ENCODE measurements around the gene LY6G5C.
A peak's percentile ranks its signal among the peaks of the same experiment; 100 is the strongest.

Gene LY6G5C

DNA sequence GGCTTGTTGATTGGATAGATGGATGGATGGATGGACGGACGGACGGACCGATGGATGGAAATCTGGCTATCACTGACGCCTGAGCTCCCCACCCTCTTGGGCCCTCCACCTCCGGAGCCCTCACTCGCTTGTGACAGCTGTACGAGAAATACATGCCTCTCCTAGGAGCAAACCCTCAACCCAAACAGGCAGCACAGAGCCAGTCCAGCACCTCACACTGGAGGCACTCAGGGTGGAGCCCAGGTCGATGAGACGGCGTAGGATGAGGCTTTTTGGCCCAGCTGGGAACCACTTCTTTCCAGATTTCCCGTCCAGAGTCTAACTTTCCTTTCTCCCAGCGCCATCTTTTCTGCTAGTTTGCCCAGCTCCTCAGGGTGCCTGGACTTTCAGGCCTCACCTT is 2.7 kb upstream of the LY6G5C start:
- no peaks in the 10 kb centered on the region for H3K4me1 ChIP-seq (ENCODE audit: control insufficient read depth, low read depth, low read length)
- no peak overlapping the region for H2BK120ac ChIP-seq (ENCODE audit: low read depth, low read length)
- no CpG with 5 or more reads among the region's 13 CpGs for WGBS (ENCODE audit: extremely low coverage, insufficient coverage, low lambda C conversion rate)
- H3K23ac ChIP-seq (ENCODE audit: low read length), result no peak overlapping the region
- no peak overlapping the region for H2BK15ac ChIP-seq (replicated peaks; ENCODE audit: low read depth)
- no peak overlapping the region for H4K5ac ChIP-seq (ENCODE audit: low read length)
- H3K4me2 ChIP-seq (ENCODE audit: low read length), result no peak overlapping the region
- H2AK5ac ChIP-seq (ENCODE audit: low read length), result no peak overlapping the region
- H3K56ac ChIP-seq (ENCODE audit: low read length), result peak overlapping the region; percentile 61
- no peaks in the 10 kb centered on the region for H3K27me3 ChIP-seq (ENCODE audit: insufficient read depth, low read length, poor library complexity)
- H3K9ac ChIP-seq (ENCODE audit: low read length), result peak overlapping the region; percentile 47
- no peak overlapping the region for H2BK5ac ChIP-seq (ENCODE audit: low read length)
- H3K4me3 ChIP-seq (ENCODE audit: low read length), result no peak overlapping the region
- no peak overlapping the region for H3K27ac ChIP-seq (ENCODE audit: low read depth, low read length)
- H4K8ac ChIP-seq (ENCODE audit: low read depth, low read length), result no peak overlapping the region
- H3K79me1 ChIP-seq (ENCODE audit: low read length), result no peaks in the 10 kb centered on the region
- DNase-seq, result no peak
- no peak overlapping the region for H3K18ac ChIP-seq (ENCODE audit: low read length)
- peaks cover 10% of the 10 kb centered on the region for H3K36me3 ChIP-seq (ENCODE audit: control insufficient read depth, insufficient read depth, low read length)
- H3K79me2 ChIP-seq (ENCODE audit: control insufficient read depth, insufficient read depth, low read length), result no peaks in the 10 kb centered on the region
- H3K4ac ChIP-seq (ENCODE audit: low read depth, low read length), result no peak overlapping the region

DNA sequence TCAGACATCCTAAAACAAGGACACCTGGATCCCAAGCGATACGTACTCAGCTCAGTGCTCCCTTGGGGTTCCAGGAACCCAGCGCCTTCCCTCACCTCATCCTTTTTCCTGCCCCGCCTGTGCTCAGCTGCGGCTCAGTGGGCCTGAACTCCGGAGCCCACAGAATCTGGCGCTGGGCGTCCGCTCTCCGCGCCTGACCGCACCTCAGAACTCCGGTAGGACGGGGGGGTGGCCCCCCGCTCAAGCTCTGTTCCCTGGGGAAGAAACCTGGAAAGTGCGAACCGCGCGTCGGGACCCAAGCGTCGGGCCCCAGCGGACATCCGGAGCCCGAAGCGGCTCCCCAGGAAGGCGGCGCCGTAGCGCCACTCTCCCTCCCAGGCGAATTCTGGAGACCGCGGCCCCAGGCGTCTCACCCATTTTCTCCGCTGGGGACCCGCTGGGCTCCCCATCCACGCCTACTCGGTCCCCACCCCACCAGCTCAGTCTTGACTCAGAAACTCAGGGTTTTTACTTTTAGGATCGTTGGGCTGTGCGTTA is 336 bp upstream of the LY6G5C start:
- no peak overlapping the region for H2BK5ac ChIP-seq (ENCODE audit: low read length)
- H4K8ac ChIP-seq (ENCODE audit: low read depth, low read length), result peak overlapping the region; percentile 60
- H3K27me3 ChIP-seq (ENCODE audit: insufficient read depth, low read length, poor library complexity), result no peaks in the 10 kb centered on the region
- no peaks in the 10 kb centered on the region for H3K79me2 ChIP-seq (ENCODE audit: control insufficient read depth, insufficient read depth, low read length)
- H2BK15ac ChIP-seq (replicated peaks; ENCODE audit: low read depth), result peak overlapping the region; percentile 13
- H3K56ac ChIP-seq (ENCODE audit: low read length), result peak overlapping the region; percentile 63
- no peak overlapping the region for H3K4me3 ChIP-seq (ENCODE audit: low read length)
- no peaks in the 10 kb centered on the region for H3K36me3 ChIP-seq (ENCODE audit: control insufficient read depth, insufficient read depth, low read length)
- H3K4me2 ChIP-seq (ENCODE audit: low read length), result peak overlapping the region; percentile 83
- no CpG with 5 or more reads among the region's 40 CpGs for WGBS (ENCODE audit: extremely low coverage, insufficient coverage, low lambda C conversion rate)
- H3K79me1 ChIP-seq (ENCODE audit: low read length), result no peaks in the 10 kb centered on the region
- peak overlapping the region; percentile 78 for H3K18ac ChIP-seq (ENCODE audit: low read length)
- H2BK120ac ChIP-seq (ENCODE audit: low read depth, low read length), result no peak overlapping the region
- DNase-seq, result peak; percentile 56
- H4K5ac ChIP-seq (ENCODE audit: low read length), result no peak overlapping the region
- H2AK5ac ChIP-seq (ENCODE audit: low read length), result no peak overlapping the region
- no peak overlapping the region for H3K23ac ChIP-seq (ENCODE audit: low read length)
- H3K27ac ChIP-seq (ENCODE audit: low read depth, low read length), result peak overlapping the region; percentile 9
- H3K9ac ChIP-seq (ENCODE audit: low read length), result peak overlapping the region; percentile 68
- no peaks in the 10 kb centered on the region for H3K4me1 ChIP-seq (ENCODE audit: control insufficient read depth, low read depth, low read length)
- H3K4ac ChIP-seq (ENCODE audit: low read depth, low read length), result peak overlapping the region; percentile 46

DNA sequence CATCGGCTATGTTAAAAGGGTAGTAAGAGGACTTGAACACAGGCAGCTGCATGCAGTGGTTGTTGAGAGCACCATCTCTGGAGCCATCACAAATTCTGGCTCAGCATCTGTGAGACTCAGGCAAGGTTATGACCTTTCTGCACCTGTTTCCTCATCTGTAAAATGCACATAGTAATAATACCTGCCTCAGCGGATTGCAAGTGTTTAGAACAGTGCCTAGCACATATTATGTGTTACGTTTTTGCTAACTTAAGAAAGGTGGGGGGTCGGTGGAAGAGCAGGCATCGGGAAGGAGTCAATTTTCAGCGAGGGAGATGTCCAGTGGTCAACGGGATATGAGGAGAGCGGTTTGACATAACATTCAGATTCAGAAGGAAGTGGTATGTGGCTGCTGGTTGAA is 2.9 kb downstream of the LY6G5C start:
- no peak overlapping the region for H2BK15ac ChIP-seq (replicated peaks; ENCODE audit: low read depth)
- H3K4ac ChIP-seq (ENCODE audit: low read depth, low read length), result no peak overlapping the region
- H3K79me2 ChIP-seq (ENCODE audit: control insufficient read depth, insufficient read depth, low read length), result no peaks in the 10 kb centered on the region
- H3K4me1 ChIP-seq (ENCODE audit: control insufficient read depth, low read depth, low read length), result no peaks in the 10 kb centered on the region
- no peak overlapping the region for H4K5ac ChIP-seq (ENCODE audit: low read length)
- WGBS (ENCODE audit: extremely low coverage, insufficient coverage, low lambda C conversion rate), result no CpG with 5 or more reads among the region's 8 CpGs
- no peak overlapping the region for H3K23ac ChIP-seq (ENCODE audit: low read length)
- H3K36me3 ChIP-seq (ENCODE audit: control insufficient read depth, insufficient read depth, low read length), result no peaks in the 10 kb centered on the region
- no peak overlapping the region for H3K9ac ChIP-seq (ENCODE audit: low read length)
- DNase-seq, result no peak
- H3K27me3 ChIP-seq (ENCODE audit: insufficient read depth, low read length, poor library complexity), result no peaks in the 10 kb centered on the region
- H3K18ac ChIP-seq (ENCODE audit: low read length), result no peak overlapping the region
- H3K4me3 ChIP-seq (ENCODE audit: low read length), result no peak overlapping the region
- H4K8ac ChIP-seq (ENCODE audit: low read depth, low read length), result no peak overlapping the region
- no peak overlapping the region for H2AK5ac ChIP-seq (ENCODE audit: low read length)
- H3K56ac ChIP-seq (ENCODE audit: low read length), result no peak overlapping the region
- no peak overlapping the region for H3K27ac ChIP-seq (ENCODE audit: low read depth, low read length)
- H2BK120ac ChIP-seq (ENCODE audit: low read depth, low read length), result no peak overlapping the region
- H3K79me1 ChIP-seq (ENCODE audit: low read length), result no peaks in the 10 kb centered on the region
- no peak overlapping the region for H3K4me2 ChIP-seq (ENCODE audit: low read length)
- H2BK5ac ChIP-seq (ENCODE audit: low read length), result no peak overlapping the region

DNA sequence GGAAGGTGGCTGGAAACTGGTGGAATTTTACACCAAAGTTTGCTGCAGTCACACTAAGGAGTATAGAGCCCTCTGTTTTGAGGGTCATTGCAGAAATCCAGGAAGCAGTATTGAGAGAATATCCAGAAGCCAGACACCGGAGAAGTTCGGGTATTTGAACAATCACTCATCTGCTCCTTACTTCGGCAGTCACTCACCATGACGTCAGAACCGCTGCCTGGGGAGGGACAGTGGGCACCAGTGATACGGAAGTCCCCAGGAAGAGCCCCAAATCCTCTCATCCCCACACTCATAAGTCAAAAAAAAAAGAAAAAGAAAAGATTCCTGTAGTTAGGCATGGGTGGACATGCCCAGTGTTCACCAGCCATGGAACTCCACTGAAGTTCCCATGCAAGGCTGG is 4.0 kb downstream of the LY6G5C start:
- no peak overlapping the region for H2AK5ac ChIP-seq (ENCODE audit: low read length)
- no peaks in the 10 kb centered on the region for H3K27me3 ChIP-seq (ENCODE audit: insufficient read depth, low read length, poor library complexity)
- no peak overlapping the region for H3K56ac ChIP-seq (ENCODE audit: low read length)
- no peaks in the 10 kb centered on the region for H3K79me2 ChIP-seq (ENCODE audit: control insufficient read depth, insufficient read depth, low read length)
- no peak overlapping the region for H3K18ac ChIP-seq (ENCODE audit: low read length)
- no peak overlapping the region for H3K4me3 ChIP-seq (ENCODE audit: low read length)
- WGBS (ENCODE audit: extremely low coverage, insufficient coverage, low lambda C conversion rate), result no CpG with 5 or more reads among the region's 6 CpGs
- H2BK15ac ChIP-seq (replicated peaks; ENCODE audit: low read depth), result no peak overlapping the region
- H3K36me3 ChIP-seq (ENCODE audit: control insufficient read depth, insufficient read depth, low read length), result peaks cover 2% of the 10 kb centered on the region
- H3K4ac ChIP-seq (ENCODE audit: low read depth, low read length), result no peak overlapping the region
- H3K4me2 ChIP-seq (ENCODE audit: low read length), result no peak overlapping the region
- no peaks in the 10 kb centered on the region for H3K79me1 ChIP-seq (ENCODE audit: low read length)
- no peak overlapping the region for H3K23ac ChIP-seq (ENCODE audit: low read length)
- H3K27ac ChIP-seq (ENCODE audit: low read depth, low read length), result no peak overlapping the region
- H2BK120ac ChIP-seq (ENCODE audit: low read depth, low read length), result no peak overlapping the region
- no peak for DNase-seq
- H3K9ac ChIP-seq (ENCODE audit: low read length), result no peak overlapping the region
- H3K4me1 ChIP-seq (ENCODE audit: control insufficient read depth, low read depth, low read length), result no peaks in the 10 kb centered on the region
- H2BK5ac ChIP-seq (ENCODE audit: low read length), result no peak overlapping the region
- H4K8ac ChIP-seq (ENCODE audit: low read depth, low read length), result no peak overlapping the region
- no peak overlapping the region for H4K5ac ChIP-seq (ENCODE audit: low read length)

DNA sequence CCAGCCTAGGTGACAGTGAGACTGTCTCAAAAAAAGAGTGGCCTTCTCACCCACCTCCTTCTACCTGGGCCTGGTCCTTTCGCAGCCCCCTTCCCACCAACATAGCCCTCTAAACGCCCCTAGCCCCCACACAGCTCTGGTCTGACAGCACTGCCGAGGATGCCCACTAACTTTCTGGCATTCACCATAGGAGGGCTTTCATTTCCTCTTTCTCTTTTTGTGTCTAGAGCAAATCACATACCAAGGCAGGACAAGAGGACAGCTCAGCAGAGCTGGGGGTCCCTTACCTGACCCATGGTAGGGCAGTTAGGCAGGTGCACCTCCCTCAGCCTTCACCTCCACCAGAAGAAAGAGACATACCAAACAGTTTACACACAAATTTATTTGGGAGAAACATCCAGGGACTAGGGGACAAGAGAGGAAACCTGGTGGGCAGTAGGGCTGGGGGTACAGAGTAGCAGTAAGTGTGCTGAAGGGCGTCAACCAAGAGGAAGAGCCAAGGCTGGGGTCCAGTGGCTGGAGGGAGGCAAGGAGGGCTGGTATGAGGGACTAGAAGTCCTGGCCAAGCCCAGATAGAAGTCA is 4.5 kb downstream of the LY6G5C start:
- Histone ChIP-seq H3K4ac (ENCODE audit: low read depth, low read length) (no peak overlapping the region), H2BK120ac (ENCODE audit: low read depth, low read length) (no peak overlapping the region), H3K27me3 (ENCODE audit: insufficient read depth, low read length, poor library complexity) (no peaks in the 10 kb centered on the region), H3K79me1 (ENCODE audit: low read length) (no peaks in the 10 kb centered on the region), H3K27ac (ENCODE audit: low read depth, low read length) (no peak overlapping the region), H3K36me3 (ENCODE audit: control insufficient read depth, insufficient read depth, low read length) (peaks cover 5% of the 10 kb centered on the region), H2BK15ac (replicated peaks; ENCODE audit: low read depth) (no peak overlapping the region), H3K18ac (ENCODE audit: low read length) (no peak overlapping the region), H4K8ac (ENCODE audit: low read depth, low read length) (no peak overlapping the region), H3K4me1 (ENCODE audit: control insufficient read depth, low read depth, low read length) (no peaks in the 10 kb centered on the region), H2AK5ac (ENCODE audit: low read length) (no peak overlapping the region), H3K9ac (ENCODE audit: low read length) (no peak overlapping the region), H3K4me3 (ENCODE audit: low read length) (no peak overlapping the region), H3K56ac (ENCODE audit: low read length) (no peak overlapping the region), H3K4me2 (ENCODE audit: low read length) (no peak overlapping the region), H4K5ac (ENCODE audit: low read length) (no peak overlapping the region), H2BK5ac (ENCODE audit: low read length) (no peak overlapping the region), H3K23ac (ENCODE audit: low read length) (no peak overlapping the region), H3K79me2 (ENCODE audit: control insufficient read depth, insufficient read depth, low read length) (no peaks in the 10 kb centered on the region)
- DNase-seq, result no peak
- WGBS (ENCODE audit: extremely low coverage, insufficient coverage, low lambda C conversion rate), result no CpG with 5 or more reads among the region's 4 CpGs

DNA sequence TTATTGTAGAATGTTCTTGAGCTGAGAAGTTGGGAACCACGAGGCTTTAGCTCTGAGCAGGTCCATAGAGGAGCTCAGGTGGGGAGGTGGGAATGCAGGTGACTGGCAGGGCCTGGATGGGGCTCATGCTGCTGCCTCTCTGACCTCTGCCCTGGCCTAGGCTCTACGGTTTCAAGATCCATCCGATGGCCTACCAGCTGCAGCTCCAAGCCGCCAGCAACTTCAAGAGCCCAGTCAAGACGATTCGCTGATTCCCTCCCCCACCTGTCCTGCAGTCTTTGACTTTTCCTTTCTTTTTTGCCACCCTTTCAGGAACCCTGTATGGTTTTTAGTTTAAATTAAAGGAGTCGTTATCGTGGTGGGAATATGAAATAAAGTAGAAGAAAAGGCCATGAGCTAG is 11.2 kb downstream of the LY6G5C start, which contains the start of gene LY6G5B:
LY6G5B (plus strand) TSS at position 301 of the 400 bp plus-strand sequence. CDS start 975 bp downstream, outside the sequence.
- Histone ChIP-seq H3K27me3 (ENCODE audit: insufficient read depth, low read length, poor library complexity) (no peaks in the 10 kb centered on the region), H3K4me1 (ENCODE audit: control insufficient read depth, low read depth, low read length) (peaks cover 3% of the 10 kb centered on the region), H4K5ac (ENCODE audit: low read length) (no peak within 1 kb of the TSS), H3K9ac (ENCODE audit: low read length) (no peak within 1 kb of the TSS), H3K56ac (ENCODE audit: low read length) (no peak within 1 kb of the TSS), H3K36me3 (ENCODE audit: control insufficient read depth, insufficient read depth, low read length) (peaks cover 21% of the 10 kb centered on the region), H3K27ac (ENCODE audit: low read depth, low read length) (no peak within 1 kb of the TSS), H4K8ac (ENCODE audit: low read depth, low read length) (no peak within 1 kb of the TSS), H3K23ac (ENCODE audit: low read length) (no peak within 1 kb of the TSS), H2BK15ac (replicated peaks; ENCODE audit: low read depth) (no peak within 1 kb of the TSS), H2BK120ac (ENCODE audit: low read depth, low read length) (no peak within 1 kb of the TSS), H3K4me3 (ENCODE audit: low read length) (no peak within 1 kb of the TSS), H3K79me1 (ENCODE audit: low read length) (peaks cover 24% of the 10 kb centered on the region), H3K79me2 (ENCODE audit: control insufficient read depth, insufficient read depth, low read length) (peaks cover 24% of the 10 kb centered on the region), H3K18ac (ENCODE audit: low read length) (no peak within 1 kb of the TSS), H2BK5ac (ENCODE audit: low read length) (no peak within 1 kb of the TSS), H2AK5ac (ENCODE audit: low read length) (no peak within 1 kb of the TSS), H3K4me2 (ENCODE audit: low read length) (no peak within 1 kb of the TSS), H3K4ac (ENCODE audit: low read depth, low read length) (no peak within 1 kb of the TSS)
- DNase-seq, result no peak
- no CpG with 5 or more reads among the region's 8 CpGs for WGBS (ENCODE audit: extremely low coverage, insufficient coverage, low lambda C conversion rate)
